Muscle layer of duodenum (tissue), 2 donors: ENCODE measurements around the gene ARHGAP19.
"Not testable (repeated sequence)": the region's sequence is repeated elsewhere in the genome, so short reads cannot be mapped to it uniquely, and the experiment has no call there.

Experiments
- H3K27ac ChIP-seq: one replicate; pipeline ENCODE4 v1.7.0; 2013; ENCODE audit warnings: mild to moderate bottlenecking, low read length
- H3K27me3 ChIP-seq: one replicate; pipeline ENCODE4 v1.7.0; 2013; ENCODE audit warnings: low read depth, mild to moderate bottlenecking, control low read depth, low read length
- H3K36me3 ChIP-seq, 2 donors: one replicate each; pipeline ENCODE4 v1.7.0; 2013; ENCODE audit warnings: low read length in 2 of 2, control low read depth in 1 of 2, mild to moderate bottlenecking in 1 of 2; ENCODE audit not compliant: insufficient read depth in 2 of 2, control insufficient read depth in 1 of 2
- H3K4me1 ChIP-seq, 2 donors: one replicate each; pipeline ENCODE4 v1.7.0; 2013; ENCODE audit warnings: low read length in 2 of 2, mild to moderate bottlenecking in 2 of 2, control low read depth in 1 of 2, moderate library complexity in 1 of 2; ENCODE audit not compliant: insufficient read depth in 2 of 2, control insufficient read depth in 1 of 2
- H3K4me3 ChIP-seq, 2 donors: one replicate each; pipeline ENCODE4 v1.7.0; 2013; ENCODE audit warnings: low read length in 2 of 2, low read depth in 1 of 2, mild to moderate bottlenecking in 1 of 2
- H3K9me3 ChIP-seq, 2 donors: one replicate each; pipeline ENCODE4 v1.7.0; 2013; ENCODE audit warnings: low read length in 2 of 2, control low read depth in 1 of 2, mild to moderate bottlenecking in 1 of 2; ENCODE audit not compliant: control insufficient read depth in 1 of 2
- donor health status: healthy.

Gene ARHGAP19

DNA sequence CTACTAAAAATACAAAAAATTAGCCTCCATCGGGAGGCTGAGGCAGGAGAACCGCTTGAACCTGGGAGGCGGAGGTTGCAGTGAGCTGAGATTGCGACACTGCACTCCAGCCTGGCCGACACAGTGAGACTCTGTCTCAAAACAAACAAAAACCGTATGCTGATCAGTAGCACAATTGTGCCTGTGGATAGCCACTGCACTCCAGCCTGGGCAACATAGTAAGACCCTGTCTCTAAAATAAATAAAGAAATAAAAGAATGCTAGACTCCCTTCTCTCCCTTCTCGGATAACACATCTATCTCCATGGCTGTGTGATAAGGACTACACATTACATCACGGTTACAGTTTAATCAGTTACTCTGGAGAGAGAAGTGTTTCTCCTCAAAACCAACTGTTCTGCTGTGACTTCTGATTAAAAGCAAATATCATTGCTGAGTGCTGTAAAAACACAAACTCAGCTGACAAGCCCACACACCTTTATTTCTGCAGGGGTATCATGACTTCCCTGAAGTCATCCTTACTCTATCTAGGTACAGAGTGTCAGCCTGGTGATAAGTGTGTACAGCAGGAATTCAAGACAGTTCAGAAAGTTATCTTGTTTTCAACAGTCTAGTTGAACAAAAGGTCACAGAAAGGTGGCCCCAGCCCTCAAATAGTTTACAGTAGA is 5.3 kb upstream of the ARHGAP19 start:
- no peaks in the 10 kb centered on the region for H3K36me3 ChIP-seq
- no peak overlapping the region for H3K4me3 ChIP-seq
- H3K9me3 ChIP-seq, result no peaks in the 10 kb centered on the region
- H3K4me1 ChIP-seq, result no peaks in the 10 kb centered on the region
- no peak overlapping the region for H3K27ac ChIP-seq
- H3K27me3 ChIP-seq, result no peaks in the 10 kb centered on the region

DNA sequence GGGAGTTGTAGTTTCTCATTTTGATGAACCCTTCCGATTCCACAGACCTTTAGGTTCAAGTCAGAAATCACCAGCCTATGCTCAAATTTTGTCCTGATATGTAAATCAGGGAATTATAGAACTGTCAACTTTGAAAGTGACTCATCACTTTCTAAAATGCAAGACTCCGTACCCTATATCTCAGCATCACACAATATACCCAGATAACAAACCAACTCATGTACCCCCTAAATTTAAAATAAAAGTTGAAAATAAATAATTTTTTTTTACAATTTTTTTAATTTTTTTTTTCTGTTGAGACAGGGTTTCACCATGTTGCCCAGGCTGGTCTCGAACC is 393 bp upstream of the ARHGAP19 start:
- Histone ChIP-seq H3K36me3 (peaks cover 0 to 4% of the 10 kb centered on the region in 2 donors), H3K27ac (no peak overlapping the region), H3K4me1 (peaks cover 4% of the 10 kb centered on the region in 2 donors), H3K4me3 (peak overlapping the region in 1 of 2 donors; percentile 99), H3K9me3 (no peaks in the 10 kb centered on the region), H3K27me3 (no peaks in the 10 kb centered on the region)

DNA sequence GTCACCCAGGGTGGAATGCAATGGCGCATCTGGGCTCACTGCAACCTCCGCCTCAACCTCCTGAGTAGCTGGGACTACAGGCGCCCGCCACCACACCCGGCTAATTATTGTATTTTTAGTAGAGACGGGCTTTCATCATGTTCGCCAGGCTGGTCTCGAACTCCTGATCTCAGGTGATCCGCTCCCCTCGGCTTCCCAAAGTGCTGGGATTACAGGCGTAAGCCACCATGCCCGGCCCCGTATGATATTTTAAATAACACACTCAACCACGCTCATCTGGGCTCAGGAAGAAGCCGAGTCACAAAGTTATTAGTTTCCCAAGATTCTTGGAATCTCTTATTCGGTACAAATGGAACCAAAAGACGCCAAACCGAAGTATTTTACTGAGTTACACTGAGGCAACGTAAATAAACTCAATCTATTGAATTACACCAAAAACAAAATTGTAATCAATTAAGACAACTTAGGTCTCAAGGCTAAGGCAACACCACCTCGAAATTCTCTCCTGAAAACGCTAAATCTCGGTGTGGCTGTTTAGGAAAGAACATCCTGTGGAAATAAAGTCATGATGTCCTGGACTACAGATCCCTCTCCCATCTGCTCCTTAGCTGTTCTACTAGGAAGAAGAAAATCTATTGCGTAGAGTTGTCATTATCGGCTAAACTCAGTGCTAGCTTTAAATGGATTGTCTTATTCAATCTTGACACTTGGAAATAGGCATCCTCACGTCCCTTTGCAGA is 910 bp downstream of the ARHGAP19 start:
- Histone ChIP-seq H3K27me3 (no peaks in the 10 kb centered on the region), H3K36me3 (peaks cover 0 to 4% of the 10 kb centered on the region in 2 donors), H3K27ac (peak overlapping the region; percentile 85), H3K4me1 (peaks cover 4% of the 10 kb centered on the region in 2 donors), H3K9me3 (no peaks in the 10 kb centered on the region), H3K4me3 (peak overlapping the region; percentile 96 to 99)

DNA sequence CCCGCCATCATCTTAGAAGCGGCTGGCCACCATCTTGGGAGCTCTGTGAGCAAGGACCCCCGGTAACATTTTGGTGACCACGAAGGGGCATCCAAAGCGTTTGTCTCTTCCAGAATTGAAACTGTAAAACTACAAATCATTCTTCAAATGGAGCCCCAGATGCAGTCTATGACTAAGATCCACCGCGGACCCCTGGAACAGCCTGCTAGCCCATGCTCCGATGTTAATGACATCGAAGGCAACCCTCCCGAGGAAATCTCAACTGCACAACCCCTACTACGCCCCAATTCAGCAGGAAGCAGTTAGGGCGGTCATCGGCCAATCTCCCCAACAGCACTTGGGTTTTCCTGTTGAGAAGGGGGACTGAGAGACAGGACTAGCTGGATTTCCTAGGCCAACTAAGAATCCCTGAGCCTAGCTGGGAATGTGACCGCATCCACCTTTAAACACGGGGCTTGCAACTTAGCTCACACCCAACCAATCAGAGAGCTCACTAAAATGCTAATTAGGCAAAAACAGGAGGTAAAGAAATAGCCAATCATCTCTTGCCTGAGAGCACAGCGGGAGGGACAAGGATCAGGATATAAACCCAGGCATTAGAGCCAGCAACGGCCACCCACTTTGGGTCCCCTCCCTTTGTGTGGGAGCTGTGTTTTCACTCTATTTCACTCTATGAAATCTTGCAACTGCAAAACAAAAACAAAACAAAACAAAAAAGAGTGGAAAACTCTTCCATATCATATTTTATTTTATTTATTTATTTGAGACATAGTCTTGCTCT is 1.7 kb downstream of the ARHGAP19 start:
- not testable (repeated sequence) for H3K27me3 ChIP-seq, H3K36me3 ChIP-seq, H3K4me1 ChIP-seq, H3K9me3 ChIP-seq, H3K27ac ChIP-seq
- peak overlapping the region in 1 of 2 donors; percentile 99 for H3K4me3 ChIP-seq

DNA sequence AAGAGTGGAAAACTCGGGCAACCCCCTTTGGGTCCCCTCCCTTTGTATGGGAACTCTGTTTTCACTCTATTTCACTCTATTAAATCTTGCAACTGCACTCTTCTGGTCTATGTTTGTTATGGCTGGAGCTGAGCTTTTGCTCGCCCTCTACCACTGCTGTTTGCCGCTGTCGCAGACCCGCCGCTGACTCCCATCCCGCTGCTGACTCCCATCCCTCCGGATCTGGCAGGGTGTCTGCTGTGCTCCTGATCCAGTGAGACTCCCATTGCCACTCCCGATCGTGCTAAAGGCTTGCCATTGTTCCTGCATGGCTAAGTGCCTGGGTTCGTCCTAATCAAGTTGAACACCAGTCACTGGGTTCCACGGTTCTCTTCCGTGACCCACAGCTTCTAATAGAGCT is 2.4 kb downstream of the ARHGAP19 start:
- H3K27me3 ChIP-seq, H3K4me1 ChIP-seq, H3K36me3 ChIP-seq, H3K9me3 ChIP-seq, H3K27ac ChIP-seq, H3K4me3 ChIP-seq: not testable (repeated sequence)

DNA sequence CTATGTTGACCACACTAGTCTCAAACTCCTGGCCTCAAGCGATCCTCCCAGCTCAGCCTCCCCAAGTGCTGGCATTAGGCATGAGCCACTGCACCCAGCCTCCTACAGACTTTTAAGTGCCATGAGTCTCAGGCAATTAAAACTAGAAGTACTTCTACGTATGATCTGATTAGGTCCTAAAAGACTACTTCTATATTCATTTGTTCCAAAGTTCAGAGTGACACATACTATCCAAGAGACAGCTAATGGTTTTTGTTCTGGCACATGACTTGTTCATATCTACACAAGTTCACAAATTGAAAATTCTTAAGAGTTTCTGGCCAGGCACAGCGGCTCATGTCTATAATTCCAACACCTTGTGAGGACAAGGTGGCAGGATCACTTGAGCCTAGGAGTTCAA is 11.7 kb downstream of the ARHGAP19 start:
- no peaks in the 10 kb centered on the region for H3K27me3 ChIP-seq
- no peak overlapping the region for H3K27ac ChIP-seq
- H3K4me3 ChIP-seq, result no peak overlapping the region
- no peaks in the 10 kb centered on the region for H3K9me3 ChIP-seq
- peaks cover 7 to 12% of the 10 kb centered on the region in 2 donors for H3K4me1 ChIP-seq
- no peaks in the 10 kb centered on the region for H3K36me3 ChIP-seq

DNA sequence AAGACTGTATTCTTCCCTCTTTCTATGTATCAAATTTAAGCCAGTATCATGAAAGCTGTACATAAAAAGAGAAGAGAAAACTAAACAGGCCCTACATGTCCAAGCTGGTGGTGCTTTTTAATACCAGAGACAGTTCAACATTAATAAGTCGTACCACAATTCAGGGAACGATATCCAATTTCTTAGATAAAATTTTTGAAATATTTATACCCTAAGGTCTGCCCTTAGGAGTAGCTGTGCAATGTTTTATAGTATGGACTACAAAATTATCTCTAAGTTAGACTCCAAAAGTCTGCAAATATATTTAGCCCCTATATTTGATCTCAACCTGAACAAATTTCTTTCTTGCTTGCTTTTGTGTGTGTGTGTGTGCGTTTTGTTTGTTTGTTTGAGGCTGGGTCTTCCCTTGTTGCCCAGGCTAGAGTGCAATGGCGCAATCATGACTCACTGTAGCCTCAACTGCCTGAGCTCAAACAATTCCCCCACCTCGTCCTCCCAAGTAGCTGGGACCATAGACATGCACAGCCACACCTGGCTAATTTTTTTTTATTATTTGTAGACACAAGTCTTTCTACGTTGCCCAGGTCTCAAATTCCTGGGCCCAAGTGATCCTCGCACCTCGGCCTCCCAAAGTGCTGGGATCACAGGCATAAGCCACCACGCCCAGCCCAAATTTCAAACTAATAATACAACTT is 13.2 kb downstream of the ARHGAP19 start:
- Histone ChIP-seq H3K4me1 (peaks cover 7 to 12% of the 10 kb centered on the region in 2 donors), H3K9me3 (no peaks in the 10 kb centered on the region), H3K36me3 (no peaks in the 10 kb centered on the region), H3K4me3 (no peak overlapping the region), H3K27ac (peak overlapping the region; percentile 5), H3K27me3 (no peaks in the 10 kb centered on the region)

DNA sequence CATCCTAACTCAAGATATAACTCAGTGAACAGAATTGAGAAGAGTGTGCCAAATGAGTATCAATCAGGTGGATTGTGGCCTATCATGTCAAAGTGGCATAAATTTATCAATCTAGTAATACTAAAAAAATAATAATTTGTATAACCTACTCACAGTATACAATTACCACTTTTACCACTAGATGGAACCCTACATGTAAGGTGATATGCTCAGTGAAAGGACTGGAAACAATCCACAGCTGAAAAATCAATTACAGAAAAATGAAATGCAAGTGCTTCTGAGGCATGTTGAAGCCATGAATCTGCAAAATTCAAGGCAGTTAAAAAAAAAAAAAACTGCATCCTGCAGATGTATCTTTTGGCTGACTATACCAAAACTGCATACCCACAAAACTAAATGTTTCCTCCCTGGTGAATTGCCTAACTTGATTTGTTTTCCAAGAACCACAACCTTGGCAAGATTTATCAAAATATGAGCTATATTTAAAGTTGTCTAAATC is 13.9 kb downstream of the ARHGAP19 start:
- Histone ChIP-seq H3K4me1 (peaks cover 7 to 12% of the 10 kb centered on the region in 2 donors), H3K36me3 (no peaks in the 10 kb centered on the region), H3K9me3 (no peaks in the 10 kb centered on the region), H3K4me3 (no peak overlapping the region), H3K27me3 (no peaks in the 10 kb centered on the region), H3K27ac (peak overlapping the region; percentile 5)

DNA sequence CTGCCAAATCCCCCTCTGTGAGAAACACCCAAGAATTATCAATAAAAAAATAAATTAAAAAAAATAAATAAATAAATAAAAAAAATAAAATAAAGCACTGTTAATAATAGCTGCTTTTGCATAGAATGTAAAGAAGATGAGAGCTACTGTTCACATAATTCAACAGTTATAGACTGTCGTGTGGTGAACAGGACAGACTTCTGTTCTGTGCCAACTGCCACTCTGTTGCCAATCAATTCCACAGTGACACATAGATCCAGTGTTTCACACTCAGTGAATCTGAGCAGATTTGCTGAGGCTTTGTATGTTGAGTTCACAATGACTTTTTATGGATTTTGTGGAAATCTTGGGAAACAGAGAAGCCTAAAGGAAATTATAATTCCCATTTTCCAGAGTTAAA is 14.9 kb downstream of the ARHGAP19 start:
- H3K27ac ChIP-seq, result no peak overlapping the region
- H3K4me3 ChIP-seq, result no peak overlapping the region
- no peaks in the 10 kb centered on the region for H3K9me3 ChIP-seq
- peaks cover 7 to 12% of the 10 kb centered on the region in 2 donors for H3K4me1 ChIP-seq
- no peaks in the 10 kb centered on the region for H3K27me3 ChIP-seq
- no peaks in the 10 kb centered on the region for H3K36me3 ChIP-seq

DNA sequence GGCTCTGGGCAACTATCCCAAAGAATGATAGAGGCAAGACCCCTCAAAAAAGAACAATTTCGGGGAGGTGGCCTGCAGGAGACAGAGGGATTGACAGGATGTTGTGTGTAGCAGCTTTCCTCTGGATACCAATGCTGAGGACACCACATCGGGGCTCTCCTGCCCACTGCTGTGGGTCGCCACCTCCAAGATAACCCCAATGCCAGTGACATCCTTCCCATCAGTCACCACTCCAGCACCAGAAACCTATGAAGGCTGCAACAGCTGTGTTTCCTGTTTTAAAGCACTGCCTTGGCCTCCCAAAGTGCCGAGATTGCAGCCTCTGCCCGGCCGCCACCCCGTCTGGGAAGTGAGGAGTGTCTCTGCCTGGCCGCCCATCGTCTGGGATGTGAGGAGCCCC is 17.6 kb downstream of the ARHGAP19 start:
- Histone ChIP-seq H3K4me3 (no peak overlapping the region), H3K4me1 (peaks cover 7 to 12% of the 10 kb centered on the region in 2 donors), H3K27me3 (no peaks in the 10 kb centered on the region), H3K36me3 (no peaks in the 10 kb centered on the region), H3K9me3 (no peaks in the 10 kb centered on the region), H3K27ac (no peak overlapping the region)

DNA sequence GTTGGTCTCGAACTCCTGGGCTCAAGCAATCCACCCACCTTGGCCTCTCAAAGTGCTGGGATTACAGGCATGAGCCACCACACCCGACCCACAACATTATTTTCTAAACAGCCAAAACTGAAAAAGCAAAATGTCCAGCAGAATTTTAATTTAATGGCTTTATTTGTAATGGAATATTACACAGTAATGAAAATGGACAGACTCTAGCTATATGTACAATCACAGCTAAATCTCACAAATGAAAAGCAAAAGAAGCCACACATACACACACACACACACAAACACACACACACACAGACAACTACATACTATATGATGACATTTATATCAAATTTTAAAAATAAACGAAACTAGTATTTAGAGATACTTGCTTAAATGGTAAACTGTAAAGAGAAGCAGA is 18.7 kb downstream of the ARHGAP19 start:
- H3K4me1 ChIP-seq, result peaks cover 7 to 9% of the 10 kb centered on the region in 2 donors
- no peaks in the 10 kb centered on the region for H3K36me3 ChIP-seq
- H3K4me3 ChIP-seq, result no peak overlapping the region
- no peaks in the 10 kb centered on the region for H3K9me3 ChIP-seq
- no peak overlapping the region for H3K27ac ChIP-seq
- H3K27me3 ChIP-seq, result no peaks in the 10 kb centered on the region
